Forelimb muscle (tissue), 1 donor: ENCODE results near the gene DIMT1. TPM values are rescaled to one million over a fixed set of nuclear protein-coding genes. Genes with fewer than 3 reads are reported as not detected.

Experiments used
- DNase-seq: peaks from one replicate; pipeline ENCODE4 v3.0.0-alpha.2; 2013; ENCODE audit warnings: low read depth
- polyA plus RNA-seq: library from polyadenylated mRNA; unstranded; fragments of 120-200 nt; gene quantifications from one replicate; pipeline ENCODE4 v1.2.1, GENCODE V29; 2013; ENCODE audit not compliant: insufficient read length

DIMT1 gene
- polyA plus RNA-seq, 1 donor: 22.6 TPM

GRCh38 chr5:62371409-62371808 is 32.3 kb downstream of the DIMT1 start:
- DNase-seq: no peak

- DNase-seq: no peak
Observed at GRCh38 chr5:62369039-62369438, 34.7 kb downstream of the DIMT1 start.

- DNase-seq: no peak
Observed at GRCh38 chr5:62362701-62363100, 41.0 kb downstream of the DIMT1 start.

GRCh38 chr5:62354028-62354874 is 49.5 kb downstream of the DIMT1 start:
- DNase-seq: peak; percentile 32

GRCh38 chr5:62348723-62349481 is 54.8 kb downstream of the DIMT1 start:
- DNase-seq: no peak

GRCh38 chr5:62347928-62348327 is 55.8 kb downstream of the DIMT1 start:
- DNase-seq: no peak

GRCh38 chr5:62346748-62347147 is 57.0 kb downstream of the DIMT1 start:
- no peak for DNase-seq

- no peak for DNase-seq
Observed at GRCh38 chr5:62343428-62343827, 60.3 kb downstream of the DIMT1 start.

- no peak for DNase-seq
Observed at GRCh38 chr5:62342476-62342837, 61.2 kb downstream of the DIMT1 start.

GRCh38 chr5:62341783-62342475 is 61.8 kb downstream of the DIMT1 start:
- DNase-seq: no peak

- DNase-seq: no peak
Observed at GRCh38 chr5:62340979-62341378, 62.7 kb downstream of the DIMT1 start.

- DNase-seq: no peak
Observed at GRCh38 chr5:62340392-62340791, 63.3 kb downstream of the DIMT1 start.

Other genes with a start within 250 kb of the DIMT1 start
- 30.9 TPM for gene KIF2A, start 97.7 kb downstream of the DIMT1 start, polyA plus RNA-seq
- 22.6 TPM for gene IPO11, start 8.9 kb upstream of the DIMT1 start, polyA plus RNA-seq
- gene LRRC70, start 174.9 kb upstream of the DIMT1 start, polyA plus RNA-seq: 3.6 TPM